ENCODE data around the gene KLHDC8A.

- no peak for TF ChIP-seq ZNF589 (CRISPR knock-in tag; IDR thresholded peaks at IDR 0.05; ENCODE audit: low read depth)
- no peak for TF ChIP-seq FOXA1 (IDR thresholded peaks at IDR 0.05; ENCODE audit: borderline replicate concordance)
Observed at GRCh38 chr1:205319081-205320018, 37.4 kb downstream of the KLHDC8A start.
